GM12878 (cell line): ENCODE measurements around the gene SLC25A26. TPM values are rescaled to one million over a fixed set of nuclear protein-coding genes. Genes with fewer than 3 reads are reported as not detected.
A peak's percentile ranks its signal among the peaks of the same experiment; 100 is the strongest.

Source experiments
- ATAC-seq: fragments of 200-7000 bp; cut with Tn5 transposase; 3 replicates; pipeline ENCODE4 v1.9.1; 2020; ENCODE audit warnings: mild to moderate bottlenecking, moderate library complexity
- BruUV-seq: library from RNA; stranded (reverse); fragments of 400-500 nt; replicated peaks from 2 replicates; lab custom pipeline; 2021; lab: Mats Ljungman, UMichigan
- CTCF ChIA-PET: fragments of 300-600 bp; sonication (Branson Sonifier 250); formaldehyde crosslinking; extraction: SDS; loops from one replicate; lab custom pipeline; 2021; ENCODE audit warnings: inconsistent platforms; lab: Yijun Ruan, JAX
- POLR2A ChIA-PET: fragments of 350-600 bp; formaldehyde crosslinking; extraction: SDS; loops from one replicate; lab custom pipeline; 2021; ENCODE audit warnings: inconsistent platforms; lab: Charles Lee
- RAD21 ChIA-PET: fragments of 300-600 bp; sonication (Branson Sonifier 250); formaldehyde crosslinking; loops from one replicate; lab custom pipeline; 2023; ENCODE audit warnings: antibody characterized with exemption; ENCODE audit not compliant: unreplicated experiment; lab: Charles Lee
- SMC1A ChIA-PET: fragments of 300-600 bp; sonication (Branson Sonifier 250); formaldehyde crosslinking; loops from one replicate; lab custom pipeline; 2023; ENCODE audit not compliant: unreplicated experiment, uncharacterized antibody; lab: Charles Lee
- DNase-seq: peaks from one replicate; pipeline ENCODE4 v3.0.0-alpha.2; 2011; ENCODE audit warnings: low read depth, low spot score
- FAIRE-seq: peaks from 3 replicates; lab custom pipeline; 2011; peaks lifted over from hg19 to GRCh38; lab: Jason Lieb, UNC
- H2AFZ ChIP-seq: 2 replicates; pipeline ENCODE4 v1.6.0; 2011; ENCODE audit warnings: low read depth, low read length, control low read depth; ENCODE audit not compliant: control insufficient read depth
- H3K27ac ChIP-seq: 2 replicates; pipeline ENCODE4 v1.5.1; 2011; ENCODE audit warnings: control low read depth; ENCODE audit not compliant: control insufficient read depth, insufficient read depth
- H3K27me3 ChIP-seq, 2 experiments: replicated peaks in 1 of 2; 2 replicates each; pipeline versions ENCODE4 v1.6.0 to v1.6.1; 2011; ENCODE audit warnings: low read length in 1 of 2; ENCODE audit not compliant: control insufficient read depth in 2 of 2, insufficient read depth in 2 of 2
- H3K36me3 ChIP-seq, 2 experiments: 2 replicates each; pipeline ENCODE4 v1.5.1; 2011; ENCODE audit warnings: low read length in 1 of 2; ENCODE audit not compliant: control insufficient read depth in 2 of 2, insufficient read depth in 2 of 2
- H3K4me1 ChIP-seq: 2 replicates; pipeline ENCODE4 v1.6.1; 2011; ENCODE audit warnings: mild to moderate bottlenecking, low read length, moderate library complexity, mixed read lengths; ENCODE audit not compliant: control insufficient read depth, insufficient read depth
- H3K4me2 ChIP-seq: 2 replicates; pipeline ENCODE4 v1.6.0; 2011; ENCODE audit warnings: control low read depth; ENCODE audit not compliant: control insufficient read depth, insufficient read depth
- H3K4me3 ChIP-seq: fragments of 200-600 bp; sonication (generic); 2 replicates; pipeline ENCODE4 v1.5.1; 2016
- H3K79me2 ChIP-seq: 2 replicates; pipeline ENCODE4 v1.6.0; 2011; ENCODE audit warnings: low read length; ENCODE audit not compliant: control insufficient read depth, insufficient read depth
- H3K9ac ChIP-seq: 2 replicates; pipeline ENCODE4 v1.8.0; 2011; ENCODE audit warnings: low read length, control low read depth, mixed read lengths; ENCODE audit not compliant: control insufficient read depth, insufficient read depth
- H3K9me3 ChIP-seq: replicated peaks from 3 replicates; pipeline ENCODE4 v1.5.1; 2011; ENCODE audit warnings: mild to moderate bottlenecking, low read length; ENCODE audit not compliant: control insufficient read depth, insufficient read depth
- H4K20me1 ChIP-seq: 2 replicates; pipeline ENCODE4 v1.6.0; 2011; ENCODE audit not compliant: control insufficient read depth, insufficient read depth
- EED ChIP-seq: sonication (generic); IDR thresholded peaks from 2 replicates; pipeline ENCODE4 v1.6.1; 2016; ENCODE audit warnings: antibody characterized with exemption, low read depth
- ESRRA ChIP-seq: IDR thresholded peaks from 2 replicates; pipeline ENCODE4 v1.6.1; 2012; ENCODE audit warnings: mild to moderate bottlenecking, low read length, improper control_type of control experiment
- EZH2 ChIP-seq: IDR thresholded peaks from 2 replicates; pipeline ENCODE4 v1.6.1; 2012; ENCODE audit warnings: low read depth, mild to moderate bottlenecking, control low read depth, inconsistent platforms, low read length, borderline replicate concordance; ENCODE audit not compliant: control insufficient read depth
- KDM1A ChIP-seq: fragments of 200-600 bp; sonication (generic); IDR thresholded peaks from 2 replicates; pipeline ENCODE4 v1.6.1; 2016; ENCODE audit warnings: borderline replicate concordance
- KLF5 ChIP-seq: fragments of 450-650 bp; IDR thresholded peaks from 2 replicates; pipeline ENCODE4 v1.6.1; 2014; ENCODE audit warnings: mild to moderate bottlenecking; ENCODE audit not compliant: partially characterized antibody
- NFIC ChIP-seq: IDR thresholded peaks from 2 replicates; pipeline ENCODE4 v1.6.1; 2012; ENCODE audit warnings: low read depth, mild to moderate bottlenecking, inconsistent platforms, low read length, moderate library complexity
- NFYB ChIP-seq: IDR thresholded peaks from 2 replicates; pipeline ENCODE4 v1.6.1; 2011; ENCODE audit warnings: low read depth, mild to moderate bottlenecking, low read length, improper control_type of control experiment, moderate library complexity; ENCODE audit not compliant: insufficient read depth
- RCOR1 ChIP-seq: conservative IDR thresholded peaks from 2 replicates; pipeline ENCODE4 v1.6.1; 2012; ENCODE audit warnings: low read depth, low read length, improper control_type of control experiment
- RUNX3 ChIP-seq: IDR thresholded peaks from 2 replicates; pipeline ENCODE4 v1.6.1; 2012; ENCODE audit warnings: low read length, inconsistent platforms
- WGBS: methylation state at CpG from one replicate; pipeline ENCODE4 v1.1.6; 2016; ENCODE audit warnings: low lambda C conversion rate; ENCODE audit not compliant: insufficient replicate concordance, insufficient coverage; ENCODE audit errors: missing lambda C conversion rate; 5-methylcytosine and 5-hydroxymethylcytosine counted together
- in situ Hi-C: fragments of 300-500 bp; cut with MboI; formaldehyde crosslinking; loops from 9 replicates; pipeline ENCODE4 v1.14.3; 2018; ENCODE audit warnings: mixed read lengths
- intact Hi-C: fragments of 100-400 bp; cut with micrococcal nuclease; formaldehyde crosslinking; loops from one replicate; pipeline ENCODE4 v1.14.2; 2022; ENCODE audit not compliant: unreplicated experiment
- polyA plus RNA-seq, 11 experiments: library from polyadenylated mRNA; depleted of rRNA in 4 of 11; unstranded in 6 of 11; stranded (reverse) in 5 of 11; fragments of >200 nt; fragmentation: Nextera tagmentation in 4 of 11; fragmentation: Illumina TruSeq in 1 of 11; extraction: Ambion mirVana in 4 of 11; extraction: Trizol in 1 of 11; gene quantifications; 1 replicate in 1 of 11; 2 replicates in 10 of 11; pipeline versions ENCODE4 v1.2.1 to v1.2.3, GENCODE V29; 2011 to 2016; ENCODE audit warnings: inconsistent platforms in 2 of 11, missing spikeins in 2 of 11, low read depth in 1 of 11
- total RNA-seq, 4 experiments: library from RNA; depleted of rRNA in 3 of 4; stranded (reverse); fragments of >200 nt in 3 of 4; fragmentation: Illumina TruSeq in 1 of 4; extraction: Trizol in 1 of 4; gene quantifications; 2 replicates each; pipeline versions ENCODE4 v1.2.1 to v1.2.3, GENCODE V29; 2013 to 2021
- TF ChIP-seq, protein P1 (sequence below): IDR thresholded peaks from 2 replicates; pipeline ENCODE4 v1.6.1; 2011; ENCODE audit warnings: borderline replicate concordance, low read depth, mild to moderate bottlenecking, moderate library complexity, low read length; ENCODE audit not compliant: insufficient read depth, poor library complexity, severe bottlenecking
- TF ChIP-seq, protein P2 (sequence below): fragments of 450-650 bp; IDR thresholded peaks from 2 replicates; pipeline ENCODE4 v1.6.1; 2017; ENCODE audit warnings: borderline replicate concordance
- TF ChIP-seq, protein P3 (sequence below): IDR thresholded peaks from 2 replicates; pipeline ENCODE4 v1.6.1; 2011; ENCODE audit warnings: mild to moderate bottlenecking, low read depth, low read length, moderate library complexity; ENCODE audit not compliant: insufficient replicate concordance

Gene SLC25A26
- total and polyA plus RNA-seq, 10 of the 15 experiments (the other 5 are each of a cell fraction or from before 2014, with no cell fraction given) = 14.6 to 49.7 (median 24.9) TPM

DNA sequence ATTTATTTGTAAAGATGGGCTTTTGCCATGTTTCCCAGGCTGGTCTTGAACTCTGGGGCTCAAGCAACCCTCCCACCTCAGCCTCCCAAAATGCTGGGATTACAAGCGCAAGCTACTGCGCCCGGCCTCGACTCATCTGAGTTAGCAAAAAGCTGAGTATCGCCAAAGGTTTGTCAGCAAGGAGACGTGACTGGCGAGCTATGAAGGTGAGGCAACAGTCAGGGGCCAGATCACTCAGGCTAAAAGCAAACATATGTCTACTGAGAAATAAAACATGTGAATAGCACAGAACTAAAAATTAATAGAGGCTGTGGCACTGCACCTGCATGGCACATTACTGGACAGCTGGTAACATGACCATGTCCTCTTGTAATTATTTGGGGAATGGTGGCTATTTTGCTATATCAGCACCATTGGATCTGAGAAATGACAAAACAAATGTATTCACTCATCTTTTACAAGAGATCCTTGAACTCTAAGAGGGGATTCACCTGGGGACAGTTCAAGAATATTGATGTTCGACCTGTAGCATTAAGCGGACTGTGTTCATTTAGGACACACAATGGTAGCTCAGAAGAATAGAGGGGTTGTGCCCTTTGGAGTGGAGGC is 10.0 kb upstream of the SLC25A26 start:
- no TSS peak for BruUV-seq
- Histone ChIP-seq H3K4me2 (no peak overlapping the region), H3K36me3 (no peaks in the 10 kb centered on the region), H3K4me1 (no peaks in the 10 kb centered on the region), H3K9ac (no peak overlapping the region), H3K79me2 (no peaks in the 10 kb centered on the region), H3K9me3 (no peaks in the 10 kb centered on the region), H3K27ac (no peak overlapping the region), H3K4me3 (no peak overlapping the region), H3K27me3 (no peaks in the 10 kb centered on the region; a peak in 1 of 4 replicates), H4K20me1 (no peaks in the 10 kb centered on the region), H2AFZ (no peak overlapping the region)
- ChIA-PET CTCF (interaction anchor here (1.2 kb wide), 1 partner anchor 29 kb away, joined by 3 read pairs; no protein-coding TSS in a partner anchor), POLR2A (no interaction called here), SMC1A (interaction anchor here (1.2 to 1.3 kb wide), 2 partner anchors 11 to 44 kb away, joined by 3 to 4 read pairs; no protein-coding TSS in a partner anchor), RAD21 (no interaction called here)
- intact Hi-C loops = no loop called here
- FAIRE-seq = no peak
- in situ Hi-C loops = no loop called here
- TF ChIP-seq NFIC = no peak
- TF ChIP-seq, protein P1, sequence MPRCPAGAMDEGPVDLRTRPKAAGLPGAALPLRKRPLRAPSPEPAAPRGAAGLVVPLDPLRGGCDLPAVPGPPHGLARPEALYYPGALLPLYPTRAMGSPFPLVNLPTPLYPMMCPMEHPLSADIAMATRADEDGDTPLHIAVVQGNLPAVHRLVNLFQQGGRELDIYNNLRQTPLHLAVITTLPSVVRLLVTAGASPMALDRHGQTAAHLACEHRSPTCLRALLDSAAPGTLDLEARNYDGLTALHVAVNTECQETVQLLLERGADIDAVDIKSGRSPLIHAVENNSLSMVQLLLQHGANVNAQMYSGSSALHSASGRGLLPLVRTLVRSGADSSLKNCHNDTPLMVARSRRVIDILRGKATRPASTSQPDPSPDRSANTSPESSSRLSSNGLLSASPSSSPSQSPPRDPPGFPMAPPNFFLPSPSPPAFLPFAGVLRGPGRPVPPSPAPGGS = peak; percentile 48
- ATAC-seq = no peak
- DNase-seq = no peak
- 86% methylated on average over 9 of the region's 9 CpGs for WGBS

DNA sequence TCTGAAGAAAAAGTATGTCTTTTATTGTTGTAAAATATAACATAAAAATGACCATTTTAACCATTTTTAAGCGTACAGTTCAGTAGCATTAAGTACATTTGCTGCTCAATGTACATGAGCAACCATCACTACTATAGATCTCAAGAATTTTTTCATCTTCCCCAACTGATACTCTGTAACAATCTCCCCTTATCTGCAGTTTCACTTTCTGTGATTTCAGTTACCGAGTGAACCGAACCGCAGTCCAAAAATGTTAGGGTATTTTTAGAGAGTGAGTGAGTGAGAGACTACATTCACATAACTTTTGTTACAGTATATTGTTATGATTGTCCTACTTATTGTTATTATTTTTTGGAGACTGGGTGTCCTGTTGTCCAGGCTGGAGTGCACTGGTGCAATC is 9.0 kb upstream of the SLC25A26 start:
- FAIRE-seq = no peak
- WGBS = 53% methylated on average over 4 of the region's 4 CpGs
- CTCF ChIA-PET = interaction anchor here (0.8 to 1.2 kb wide), 2 partner anchors 30 to 279 kb away, joined by 3 to 4 read pairs; no protein-coding TSS in a partner anchor
- no peak for TF ChIP-seq RCOR1
- TF ChIP-seq RUNX3 = no peak
- TF ChIP-seq, protein P2, sequence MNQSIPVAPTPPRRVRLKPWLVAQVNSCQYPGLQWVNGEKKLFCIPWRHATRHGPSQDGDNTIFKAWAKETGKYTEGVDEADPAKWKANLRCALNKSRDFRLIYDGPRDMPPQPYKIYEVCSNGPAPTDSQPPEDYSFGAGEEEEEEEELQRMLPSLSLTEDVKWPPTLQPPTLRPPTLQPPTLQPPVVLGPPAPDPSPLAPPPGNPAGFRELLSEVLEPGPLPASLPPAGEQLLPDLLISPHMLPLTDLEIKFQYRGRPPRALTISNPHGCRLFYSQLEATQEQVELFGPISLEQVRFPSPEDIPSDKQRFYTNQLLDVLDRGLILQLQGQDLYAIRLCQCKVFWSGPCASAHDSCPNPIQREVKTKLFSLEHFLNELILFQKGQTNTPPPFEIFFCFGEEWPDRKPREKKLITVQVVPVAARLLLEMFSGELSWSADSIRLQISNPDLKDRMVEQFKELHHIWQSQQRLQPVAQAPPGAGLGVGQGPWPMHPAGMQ = no peak
- TF ChIP-seq, protein P3, sequence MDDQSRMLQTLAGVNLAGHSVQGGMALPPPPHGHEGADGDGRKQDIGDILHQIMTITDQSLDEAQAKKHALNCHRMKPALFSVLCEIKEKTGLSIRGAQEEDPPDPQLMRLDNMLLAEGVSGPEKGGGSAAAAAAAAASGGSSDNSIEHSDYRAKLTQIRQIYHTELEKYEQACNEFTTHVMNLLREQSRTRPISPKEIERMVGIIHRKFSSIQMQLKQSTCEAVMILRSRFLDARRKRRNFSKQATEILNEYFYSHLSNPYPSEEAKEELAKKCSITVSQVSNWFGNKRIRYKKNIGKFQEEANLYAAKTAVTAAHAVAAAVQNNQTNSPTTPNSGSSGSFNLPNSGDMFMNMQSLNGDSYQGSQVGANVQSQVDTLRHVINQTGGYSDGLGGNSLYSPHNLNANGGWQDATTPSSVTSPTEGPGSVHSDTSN = no peak
- no peak for TF ChIP-seq EZH2
- no peak for TF ChIP-seq ESRRA
- TF ChIP-seq NFYB = no peak
- TF ChIP-seq KLF5 = no peak
- TF ChIP-seq EED = no peak
- no peak for TF ChIP-seq KDM1A

More for the DNA sequence above, 9.0 kb upstream of the SLC25A26 start:
- intact Hi-C loops (no loop called here), in situ Hi-C loops (no loop called here)
- DNase-seq = no peak
- SMC1A ChIA-PET = interaction anchor here (1.2 kb wide), 1 partner anchor 10 kb away, joined by 4 read pairs; no protein-coding TSS in a partner anchor
- RAD21 ChIA-PET = no interaction called here
- no peaks in the 10 kb centered on the region for H3K79me2 ChIP-seq
- H3K27me3 ChIP-seq = no peaks in the 10 kb centered on the region; a peak in 1 of 4 replicates
- no peak overlapping the region for H2AFZ ChIP-seq
- H3K9me3 ChIP-seq = no peaks in the 10 kb centered on the region
- POLR2A ChIA-PET = no interaction called here
- peak; percentile 76 for ATAC-seq
- no peak overlapping the region for H3K27ac ChIP-seq
- H3K4me1 ChIP-seq = no peaks in the 10 kb centered on the region
- BruUV-seq = no TSS peak
- no peak overlapping the region for H3K9ac ChIP-seq
- no peak overlapping the region for H3K4me3 ChIP-seq
- no peaks in the 10 kb centered on the region for H3K36me3 ChIP-seq
- no peaks in the 10 kb centered on the region for H4K20me1 ChIP-seq
- no peak overlapping the region for H3K4me2 ChIP-seq
